Measurements from ENCODE around the gene ZC3H14.
"Not testable (repeated sequence)": the region's sequence is repeated elsewhere in the genome, so short reads cannot be mapped to it uniquely, and the experiment has no call there.

ZC3H14 gene

GRCh38 chr14:88562831-88563686, at the start of gene ZC3H14:
Gene ZC3H14 (plus strand): TSS chr14:88563037. CDS start chr14:88563134, 97 bp downstream.
- Histone ChIP-seq H3K4me1 (ENCODE audit: control insufficient read depth in 1 of 2, insufficient read depth in 2 of 2, low read length in 2 of 2) (peaks cover 7 to 10% of the 10 kb centered on the region in 2 donors), H3K27ac (ENCODE audit: low read length) (peak within 1 kb of the TSS; percentile 71), H3K27me3 (ENCODE audit: low read depth, low read length) (no peaks in the 10 kb centered on the region), H3K9me3 (ENCODE audit: control insufficient read depth in 1 of 2, low read length in 2 of 2) (no peaks in the 10 kb centered on the region), H3K36me3 (ENCODE audit: control insufficient read depth in 1 of 2, insufficient read depth in 2 of 2, low read length in 2 of 2) (peaks cover 6 to 9% of the 10 kb centered on the region in 2 donors), H3K4me3 (ENCODE audit: low read depth in 1 of 2, low read length in 2 of 2) (peak within 1 kb of the TSS; percentile 80 to 93)

- Histone ChIP-seq H3K36me3 (ENCODE audit: control insufficient read depth in 1 of 2, insufficient read depth in 2 of 2, low read length in 2 of 2) (no peaks in the 10 kb centered on the region), H3K27me3 (ENCODE audit: low read depth, low read length) (no peaks in the 10 kb centered on the region), H3K4me3 (ENCODE audit: low read depth in 1 of 2, low read length in 2 of 2) (no peak overlapping the region), H3K9me3 (ENCODE audit: control insufficient read depth in 1 of 2, low read length in 2 of 2) (no peaks in the 10 kb centered on the region), H3K27ac (ENCODE audit: low read length) (no peak overlapping the region), H3K4me1 (ENCODE audit: control insufficient read depth in 1 of 2, insufficient read depth in 2 of 2, low read length in 2 of 2) (no peaks in the 10 kb centered on the region)
Measured at GRCh38 chr14:88515499-88516221, 47.2 kb upstream of the ZC3H14 start.

GRCh38 chr14:88516861-88517357, 45.9 kb upstream of the ZC3H14 start:
- Histone ChIP-seq H3K27me3 (ENCODE audit: low read depth, low read length) (no peaks in the 10 kb centered on the region), H3K36me3 (ENCODE audit: control insufficient read depth in 1 of 2, insufficient read depth in 2 of 2, low read length in 2 of 2) (no peaks in the 10 kb centered on the region), H3K4me1 (ENCODE audit: control insufficient read depth in 1 of 2, insufficient read depth in 2 of 2, low read length in 2 of 2) (no peaks in the 10 kb centered on the region), H3K9me3 (ENCODE audit: control insufficient read depth in 1 of 2, low read length in 2 of 2) (no peaks in the 10 kb centered on the region), H3K4me3 (ENCODE audit: low read depth in 1 of 2, low read length in 2 of 2) (peak overlapping the region in 1 of 2 donors; percentile 13), H3K27ac (ENCODE audit: low read length) (no peak overlapping the region)

GRCh38 chr14:88518592-88519512, 44.0 kb upstream of the ZC3H14 start:
- no peaks in the 10 kb centered on the region for H3K27me3 ChIP-seq (ENCODE audit: low read depth, low read length)
- no peak overlapping the region for H3K4me3 ChIP-seq (ENCODE audit: low read depth in 1 of 2, low read length in 2 of 2)
- no peaks in the 10 kb centered on the region for H3K4me1 ChIP-seq (ENCODE audit: control insufficient read depth in 1 of 2, insufficient read depth in 2 of 2, low read length in 2 of 2)
- H3K36me3 ChIP-seq (ENCODE audit: control insufficient read depth in 1 of 2, insufficient read depth in 2 of 2, low read length in 2 of 2), result no peaks in the 10 kb centered on the region
- no peak overlapping the region for H3K27ac ChIP-seq (ENCODE audit: low read length)
- H3K9me3 ChIP-seq (ENCODE audit: control insufficient read depth in 1 of 2, low read length in 2 of 2), result no peaks in the 10 kb centered on the region

GRCh38 chr14:88519907-88520306, 42.9 kb upstream of the ZC3H14 start:
- Histone ChIP-seq H3K36me3 (ENCODE audit: control insufficient read depth in 1 of 2, insufficient read depth in 2 of 2, low read length in 2 of 2) (no peaks in the 10 kb centered on the region), H3K27ac (ENCODE audit: low read length) (no peak overlapping the region), H3K9me3 (ENCODE audit: control insufficient read depth in 1 of 2, low read length in 2 of 2) (no peaks in the 10 kb centered on the region), H3K27me3 (ENCODE audit: low read depth, low read length) (no peaks in the 10 kb centered on the region), H3K4me3 (ENCODE audit: low read depth in 1 of 2, low read length in 2 of 2) (no peak overlapping the region), H3K4me1 (ENCODE audit: control insufficient read depth in 1 of 2, insufficient read depth in 2 of 2, low read length in 2 of 2) (no peaks in the 10 kb centered on the region)

GRCh38 chr14:88521818-88522217, 41.0 kb upstream of the ZC3H14 start:
- Histone ChIP-seq H3K4me3 (ENCODE audit: low read depth in 1 of 2, low read length in 2 of 2) (no peak overlapping the region), H3K4me1 (ENCODE audit: control insufficient read depth in 1 of 2, insufficient read depth in 2 of 2, low read length in 2 of 2) (no peaks in the 10 kb centered on the region), H3K27ac (ENCODE audit: low read length) (no peak overlapping the region), H3K27me3 (ENCODE audit: low read depth, low read length) (no peaks in the 10 kb centered on the region), H3K36me3 (ENCODE audit: control insufficient read depth in 1 of 2, insufficient read depth in 2 of 2, low read length in 2 of 2) (no peaks in the 10 kb centered on the region), H3K9me3 (ENCODE audit: control insufficient read depth in 1 of 2, low read length in 2 of 2) (no peaks in the 10 kb centered on the region)

GRCh38 chr14:88522393-88522792, 40.4 kb upstream of the ZC3H14 start:
- Histone ChIP-seq H3K27ac (ENCODE audit: low read length) (no peak overlapping the region), H3K9me3 (ENCODE audit: control insufficient read depth in 1 of 2, low read length in 2 of 2) (no peaks in the 10 kb centered on the region), H3K4me3 (ENCODE audit: low read depth in 1 of 2, low read length in 2 of 2) (no peak overlapping the region), H3K4me1 (ENCODE audit: control insufficient read depth in 1 of 2, insufficient read depth in 2 of 2, low read length in 2 of 2) (no peaks in the 10 kb centered on the region), H3K27me3 (ENCODE audit: low read depth, low read length) (no peaks in the 10 kb centered on the region), H3K36me3 (ENCODE audit: control insufficient read depth in 1 of 2, insufficient read depth in 2 of 2, low read length in 2 of 2) (no peaks in the 10 kb centered on the region)

GRCh38 chr14:88529889-88530288, 32.9 kb upstream of the ZC3H14 start:
- H3K27me3 ChIP-seq (ENCODE audit: low read depth, low read length); H3K36me3 ChIP-seq (ENCODE audit: control insufficient read depth in 1 of 2, insufficient read depth in 2 of 2, low read length in 2 of 2); H3K4me1 ChIP-seq (ENCODE audit: control insufficient read depth in 1 of 2, insufficient read depth in 2 of 2, low read length in 2 of 2); H3K4me3 ChIP-seq (ENCODE audit: low read depth in 1 of 2, low read length in 2 of 2); H3K9me3 ChIP-seq (ENCODE audit: control insufficient read depth in 1 of 2, low read length in 2 of 2); H3K27ac ChIP-seq (ENCODE audit: low read length): not testable (repeated sequence)

GRCh38 chr14:88533064-88533602, 29.7 kb upstream of the ZC3H14 start:
- H3K27ac ChIP-seq (ENCODE audit: low read length), result no peak overlapping the region
- no peaks in the 10 kb centered on the region for H3K27me3 ChIP-seq (ENCODE audit: low read depth, low read length)
- peaks cover 0 to 8% of the 10 kb centered on the region in 2 donors for H3K9me3 ChIP-seq (ENCODE audit: control insufficient read depth in 1 of 2, low read length in 2 of 2)
- H3K4me3 ChIP-seq (ENCODE audit: low read depth in 1 of 2, low read length in 2 of 2), result no peak overlapping the region
- no peaks in the 10 kb centered on the region for H3K4me1 ChIP-seq (ENCODE audit: control insufficient read depth in 1 of 2, insufficient read depth in 2 of 2, low read length in 2 of 2)
- H3K36me3 ChIP-seq (ENCODE audit: control insufficient read depth in 1 of 2, insufficient read depth in 2 of 2, low read length in 2 of 2), result peaks cover 0 to 4% of the 10 kb centered on the region in 2 donors

GRCh38 chr14:88535149-88535548, 27.7 kb upstream of the ZC3H14 start:
- no peak overlapping the region for H3K27ac ChIP-seq (ENCODE audit: low read length)
- no peaks in the 10 kb centered on the region for H3K4me1 ChIP-seq (ENCODE audit: control insufficient read depth in 1 of 2, insufficient read depth in 2 of 2, low read length in 2 of 2)
- no peaks in the 10 kb centered on the region for H3K9me3 ChIP-seq (ENCODE audit: control insufficient read depth in 1 of 2, low read length in 2 of 2)
- H3K4me3 ChIP-seq (ENCODE audit: low read depth in 1 of 2, low read length in 2 of 2), result no peak overlapping the region
- H3K36me3 ChIP-seq (ENCODE audit: control insufficient read depth in 1 of 2, insufficient read depth in 2 of 2, low read length in 2 of 2), result peaks cover 0 to 3% of the 10 kb centered on the region in 2 donors
- H3K27me3 ChIP-seq (ENCODE audit: low read depth, low read length), result no peaks in the 10 kb centered on the region

Data from muscle layer of duodenum (tissue), 2 donors.